Colonic mucosa (tissue), 4 donors: Measurements from ENCODE around the gene FMNL3. TPM values are rescaled to one million over a fixed set of nuclear protein-coding genes. Genes with fewer than 3 reads are reported as not detected.
"Not testable (repeated sequence)": the region's sequence is repeated elsewhere in the genome, so short reads cannot be mapped to it uniquely, and the experiment has no call there.

Experiments
- DNase-seq: peaks from one replicate; pipeline ENCODE4 v3.0.0-alpha.2; 2020
- H3K27ac ChIP-seq: fragments of 200-600 bp; one replicate; pipeline ENCODE4 v1.8.0; 2021
- H3K27me3 ChIP-seq: fragments of 200-600 bp; one replicate; pipeline ENCODE4 v1.8.0; 2021
- H3K36me3 ChIP-seq: fragments of 200-600 bp; one replicate; pipeline ENCODE4 v1.8.0; 2021
- H3K4me1 ChIP-seq: fragments of 200-600 bp; one replicate; pipeline ENCODE4 v1.8.0; 2021; ENCODE audit warnings: mild to moderate bottlenecking
- H3K4me3 ChIP-seq: fragments of 200-600 bp; one replicate; pipeline ENCODE4 v1.8.0; 2021
- H3K9ac ChIP-seq, 2 donors: one replicate each; pipeline ENCODE4 v1.7.0; 2013; ENCODE audit warnings: control low read depth in 2 of 2, low read depth in 2 of 2, low read length in 2 of 2
- H3K9me3 ChIP-seq: fragments of 200-600 bp; one replicate; pipeline ENCODE4 v1.8.0; 2021
- CTCF ChIP-seq: fragments of 200-600 bp; IDR thresholded peaks from one replicate; pipeline ENCODE4 v1.8.0; 2022; ENCODE audit warnings: antibody characterized with exemption, mild to moderate bottlenecking
- intact Hi-C: fragments of 100-400 bp; cut with DNase I; formaldehyde crosslinking; loops from one replicate; pipeline ENCODE4 v1.14.1; 2022
- total RNA-seq, 2 donors: library from RNA; stranded (reverse); fragmentation: NEBNext Ultra II Directional in 1 of 2; extraction: Animal tissue kit (Norgen Biotek cat#: 25700) in 1 of 2; gene quantifications; one replicate each; pipeline ENCODE4 v1.2.1, GENCODE V29; 2021
- donor health status: healthy.
- donor health status: DM: no; HTN: no; CAD: no.
- donor health status: DM: no; HTN: no; CAD: no.

Gene FMNL3
- total RNA-seq, 2 donors from 2014 or later, result 3.0 to 5.0 TPM

GRCh38 chr12:49716553-49716952 is 9.3 kb upstream of the FMNL3 start:
- H3K9ac ChIP-seq, result no peak overlapping the region
- H3K9me3 ChIP-seq, result no peaks in the 10 kb centered on the region
- no peak overlapping the region for H3K4me3 ChIP-seq
- DNase-seq, result no peak
- no peak for TF ChIP-seq CTCF
- no peak overlapping the region for H3K27ac ChIP-seq
- H3K36me3 ChIP-seq, result no peaks in the 10 kb centered on the region
- no peaks in the 10 kb centered on the region for H3K27me3 ChIP-seq
- no peaks in the 10 kb centered on the region for H3K4me1 ChIP-seq
- intact Hi-C loops, result no loop called here

GRCh38 chr12:49713952-49714351 is 6.7 kb upstream of the FMNL3 start:
- H3K9me3 ChIP-seq, H3K9ac ChIP-seq, H3K4me3 ChIP-seq, intact Hi-C loops, H3K27ac ChIP-seq, H3K36me3 ChIP-seq, H3K4me1 ChIP-seq, DNase-seq, H3K27me3 ChIP-seq: not testable (repeated sequence)

GRCh38 chr12:49708851-49709250 is 1.6 kb upstream of the FMNL3 start:
- H3K4me1 ChIP-seq, result no peaks in the 10 kb centered on the region
- H3K9me3 ChIP-seq, result no peaks in the 10 kb centered on the region
- intact Hi-C loops, result loop anchor here (1.0 kb wide), 1 partner anchor 65 kb away; no protein-coding TSS in a partner anchor
- no peak overlapping the region for H3K4me3 ChIP-seq
- H3K27me3 ChIP-seq, result no peaks in the 10 kb centered on the region
- no peak for DNase-seq
- no peak for TF ChIP-seq CTCF
- no peak overlapping the region for H3K9ac ChIP-seq
- H3K27ac ChIP-seq, result no peak overlapping the region
- no peaks in the 10 kb centered on the region for H3K36me3 ChIP-seq

- Histone ChIP-seq H3K4me1 (no peaks in the 10 kb centered on the region), H3K27ac (no peak overlapping the region), H3K4me3 (no peak overlapping the region), H3K27me3 (no peaks in the 10 kb centered on the region), H3K36me3 (no peaks in the 10 kb centered on the region), H3K9me3 (no peaks in the 10 kb centered on the region), H3K9ac (no peak overlapping the region)
- intact Hi-C loops, result loop anchor here (1.0 kb wide), 1 partner anchor 63 kb away; no protein-coding TSS in a partner anchor
- no peak for TF ChIP-seq CTCF
- DNase-seq, result no peak
Measured at GRCh38 chr12:49707812-49708147, 575 bp upstream of the FMNL3 start.

- no peaks in the 10 kb centered on the region for H3K27me3 ChIP-seq
- H3K36me3 ChIP-seq, result no peaks in the 10 kb centered on the region
- peak overlapping the region; percentile 88 for H3K27ac ChIP-seq
- intact Hi-C loops, result no loop called here
- H3K4me1 ChIP-seq, result no peaks in the 10 kb centered on the region
- H3K9ac ChIP-seq, result peak overlapping the region; percentile 31 to 74
- no peak for TF ChIP-seq CTCF
- H3K4me3 ChIP-seq, result peak overlapping the region; percentile 67
- DNase-seq, result peak; percentile 23
- no peaks in the 10 kb centered on the region for H3K9me3 ChIP-seq
Measured at GRCh38 chr12:49706351-49707127, 666 bp downstream of the FMNL3 start.

- no peaks in the 10 kb centered on the region for H3K4me1 ChIP-seq
- H3K36me3 ChIP-seq, result no peaks in the 10 kb centered on the region
- no peaks in the 10 kb centered on the region for H3K9me3 ChIP-seq
- peak overlapping the region; percentile 67 for H3K4me3 ChIP-seq
- DNase-seq, result no peak
- peak overlapping the region; percentile 48 for H3K27ac ChIP-seq
- H3K9ac ChIP-seq, result peak overlapping the region in 1 of 2 donors; percentile 48
- intact Hi-C loops, result no loop called here
- TF ChIP-seq CTCF, result no peak
- no peaks in the 10 kb centered on the region for H3K27me3 ChIP-seq
Measured at GRCh38 chr12:49705479-49706134, 1.6 kb downstream of the FMNL3 start.
